Tibial nerve (tissue), 3 donors: Measurements from ENCODE around the gene PHC2.

Experiments
- CTCF ChIP-seq, 5 experiments: fragments of 200-600 bp in 3 of 5; fragments of 450-650 bp in 2 of 5; sonication (generic) in 3 of 5; IDR thresholded peaks; one replicate each; pipeline ENCODE4 v1.5.1; 2016 to 2019; ENCODE audit warnings: antibody characterized with exemption in 5 of 5, mild to moderate bottlenecking in 3 of 5, moderate library complexity in 2 of 5
- POLR2A ChIP-seq, 2 donors: fragments of 450-650 bp; IDR thresholded peaks; one replicate each; pipeline ENCODE4 v1.6.1; 2017; ENCODE audit warnings: antibody characterized with exemption in 2 of 2, mild to moderate bottlenecking in 2 of 2, moderate library complexity in 2 of 2

GRCh38 chr1:33292726-33293340, 138.1 kb downstream of the PHC2 start:
- TF ChIP-seq CTCF (IDR thresholded peaks at IDR 0.05) (no peak), POLR2A (IDR thresholded peaks at IDR 0.05) (no peak)
